ENCODE results near the gene CLECL1.
"Not testable (repeated sequence)": the region's sequence is repeated elsewhere in the genome, so short reads cannot be mapped to it uniquely, and the experiment has no call there.

CLECL1 gene

GRCh38 chr12:9694241-9694640 is 38.7 kb downstream of the CLECL1 start:
- DNase-seq = no peak

GRCh38 chr12:9692909-9693308 is 40.0 kb downstream of the CLECL1 start:
- no peak for DNase-seq

GRCh38 chr12:9687228-9687627 is 45.7 kb downstream of the CLECL1 start:
- no peak for DNase-seq

- no peak for DNase-seq
Observed at GRCh38 chr12:9685915-9686314, 47.0 kb downstream of the CLECL1 start.

- DNase-seq = not testable (repeated sequence)
Observed at GRCh38 chr12:9685366-9685765, 47.5 kb downstream of the CLECL1 start.

- not testable (repeated sequence) for DNase-seq
Observed at GRCh38 chr12:9682949-9683348, 49.9 kb downstream of the CLECL1 start.

- DNase-seq = not testable (repeated sequence)
Observed at GRCh38 chr12:9682508-9682907, 50.4 kb downstream of the CLECL1 start.

- no peak for DNase-seq
Observed at GRCh38 chr12:9674226-9674590, 58.7 kb downstream of the CLECL1 start.

- no peak for DNase-seq
Observed at GRCh38 chr12:9673404-9674225, 59.3 kb downstream of the CLECL1 start.
